Skeletal muscle tissue (tissue), 4 donors: Measurements from ENCODE around the gene ACER3. TPM values are rescaled to one million over a fixed set of nuclear protein-coding genes. Genes with fewer than 3 reads are reported as not detected.

ENCODE experiments used
- H3K27ac ChIP-seq: one replicate; pipeline ENCODE4 v1.7.0; 2013; ENCODE audit warnings: mild to moderate bottlenecking, low read depth, low read length, inconsistent platforms
- H3K27me3 ChIP-seq, 3 donors: one replicate each; pipeline ENCODE4 v1.7.0; 2013; ENCODE audit warnings: low read length in 3 of 3; ENCODE audit not compliant: control insufficient read depth in 3 of 3, insufficient read depth in 3 of 3
- H3K36me3 ChIP-seq, 3 donors: one replicate each; pipeline ENCODE4 v1.7.0; 2013; ENCODE audit warnings: low read length in 3 of 3; ENCODE audit not compliant: control insufficient read depth in 3 of 3, insufficient read depth in 3 of 3
- H3K4me1 ChIP-seq, 3 donors: one replicate each; pipeline ENCODE4 v1.7.0; 2013; ENCODE audit warnings: low read length in 3 of 3, mild to moderate bottlenecking in 3 of 3; ENCODE audit not compliant: control insufficient read depth in 3 of 3, insufficient read depth in 3 of 3
- H3K4me3 ChIP-seq, 3 donors: one replicate each; pipeline ENCODE4 v1.7.0; 2013; ENCODE audit warnings: low read length in 3 of 3
- H3K9ac ChIP-seq, 3 donors: one replicate each; pipeline ENCODE4 v1.7.0; 2013; ENCODE audit warnings: low read length in 3 of 3, mild to moderate bottlenecking in 3 of 3, moderate library complexity in 2 of 3, low read depth in 1 of 3
- H3K9me3 ChIP-seq, 3 donors: one replicate each; pipeline ENCODE4 v1.7.0; 2013; ENCODE audit warnings: low read length in 3 of 3; ENCODE audit not compliant: control insufficient read depth in 3 of 3
- total RNA-seq: library from RNA; depleted of rRNA; stranded (reverse); fragments of >200 nt; gene quantifications from one replicate; pipeline ENCODE4 v1.2.3, GENCODE V29; 2014
- donor health status: Osteomylitis.

ACER3 gene
- total RNA-seq, 1 donor from 2014 or later = 7.3 TPM

- H3K9me3 ChIP-seq = peaks cover 0 to 2% (median 0%) of the 10 kb centered on the region in 3 donors
- H3K4me3 ChIP-seq = no peak overlapping the region
- H3K4me1 ChIP-seq = peaks cover 0 to 4% (median 0%) of the 10 kb centered on the region in 3 donors
- no peaks in the 10 kb centered on the region for H3K27me3 ChIP-seq
- H3K9ac ChIP-seq = peak overlapping the region in 1 of 3 donors; percentile 30
- H3K27ac ChIP-seq = peak overlapping the region; percentile 69
- H3K36me3 ChIP-seq = peaks cover 0 to 2% (median 0%) of the 10 kb centered on the region in 3 donors
Measured at GRCh38 chr11:76910620-76911414, 50.1 kb downstream of the ACER3 start.

DNA sequence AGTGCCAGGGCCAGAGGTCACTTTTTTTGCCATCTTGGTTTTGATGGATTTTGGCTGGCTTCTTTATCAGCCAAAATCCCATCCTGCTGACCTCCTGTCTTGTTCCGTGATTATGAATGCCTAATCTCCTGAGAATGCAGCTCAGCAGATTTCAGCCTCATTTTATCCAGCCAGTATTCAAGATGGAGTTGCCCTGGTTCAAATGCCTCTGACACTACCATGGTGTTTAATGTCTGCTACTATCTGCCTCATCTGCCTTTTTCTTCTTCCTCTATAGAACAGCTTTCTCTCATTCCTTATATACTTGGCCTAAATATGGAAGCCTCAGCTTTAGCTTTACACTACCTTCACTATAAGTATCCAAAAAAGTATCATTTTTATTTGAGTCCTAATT, 50.7 kb downstream of the ACER3 start:
- no peak overlapping the region for H3K9ac ChIP-seq
- H3K4me3 ChIP-seq = no peak overlapping the region
- H3K27ac ChIP-seq = peak overlapping the region; percentile 69
- H3K36me3 ChIP-seq = peaks cover 0 to under 1% (median 0%) of the 10 kb centered on the region in 3 donors
- H3K27me3 ChIP-seq = no peaks in the 10 kb centered on the region
- peaks cover 0 to 4% (median 0%) of the 10 kb centered on the region in 3 donors for H3K4me1 ChIP-seq
- H3K9me3 ChIP-seq = no peaks in the 10 kb centered on the region

GRCh38 chr11:76916712-76917111, 56.0 kb downstream of the ACER3 start:
- Histone ChIP-seq H3K9me3 (no peaks in the 10 kb centered on the region), H3K9ac (no peak overlapping the region), H3K4me3 (no peak overlapping the region), H3K36me3 (no peaks in the 10 kb centered on the region), H3K4me1 (peaks cover 4 to 7% (median 7%) of the 10 kb centered on the region in 3 donors), H3K27me3 (no peaks in the 10 kb centered on the region), H3K27ac (no peak overlapping the region)

GRCh38 chr11:76918941-76919386, 58.2 kb downstream of the ACER3 start:
- H3K36me3 ChIP-seq = no peaks in the 10 kb centered on the region
- no peaks in the 10 kb centered on the region for H3K9me3 ChIP-seq
- peak overlapping the region in 2 of 3 donors; percentile 44 to 61 for H3K4me3 ChIP-seq
- H3K9ac ChIP-seq = peak overlapping the region in 2 of 3 donors; percentile 18 to 23
- no peaks in the 10 kb centered on the region for H3K27me3 ChIP-seq
- peaks cover 4 to 7% (median 7%) of the 10 kb centered on the region in 3 donors for H3K4me1 ChIP-seq
- H3K27ac ChIP-seq = no peak overlapping the region

- H3K9me3 ChIP-seq = no peaks in the 10 kb centered on the region
- no peak overlapping the region for H3K9ac ChIP-seq
- no peaks in the 10 kb centered on the region for H3K36me3 ChIP-seq
- H3K4me1 ChIP-seq = peaks cover 4 to 7% (median 7%) of the 10 kb centered on the region in 3 donors
- H3K27me3 ChIP-seq = no peaks in the 10 kb centered on the region
- no peak overlapping the region for H3K27ac ChIP-seq
- no peak overlapping the region for H3K4me3 ChIP-seq
Measured at GRCh38 chr11:76919467-76919866, 58.7 kb downstream of the ACER3 start.

GRCh38 chr11:76919887-76920746, 59.4 kb downstream of the ACER3 start:
- peak overlapping the region in 2 of 3 donors; percentile 42 to 45 for H3K4me3 ChIP-seq
- peaks cover 4 to 7% (median 7%) of the 10 kb centered on the region in 3 donors for H3K4me1 ChIP-seq
- no peak overlapping the region for H3K9ac ChIP-seq
- no peaks in the 10 kb centered on the region for H3K27me3 ChIP-seq
- H3K36me3 ChIP-seq = no peaks in the 10 kb centered on the region
- no peak overlapping the region for H3K27ac ChIP-seq
- no peaks in the 10 kb centered on the region for H3K9me3 ChIP-seq

DNA sequence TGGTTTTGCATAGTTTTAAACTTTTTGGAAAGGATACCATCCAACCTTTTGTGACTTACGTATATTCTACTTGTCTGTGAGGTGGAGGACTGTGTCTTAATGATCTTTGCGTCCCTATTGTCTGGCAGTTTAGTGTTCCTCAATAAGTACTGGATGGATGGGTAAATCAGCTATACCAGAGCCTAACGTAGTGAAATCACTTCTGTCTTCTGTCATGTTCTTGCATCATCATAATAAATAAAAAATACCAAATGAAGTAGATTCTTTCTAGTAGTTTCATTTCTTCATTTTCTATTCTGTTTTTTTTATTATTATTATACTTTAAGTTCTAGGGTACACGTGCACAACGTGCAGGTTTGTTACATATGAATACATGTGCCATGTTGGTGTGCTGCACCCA, 66.4 kb downstream of the ACER3 start:
- no peaks in the 10 kb centered on the region for H3K4me1 ChIP-seq
- H3K4me3 ChIP-seq = no peak overlapping the region
- H3K27ac ChIP-seq = no peak overlapping the region
- no peak overlapping the region for H3K9ac ChIP-seq
- H3K36me3 ChIP-seq = no peaks in the 10 kb centered on the region
- no peaks in the 10 kb centered on the region for H3K27me3 ChIP-seq
- no peaks in the 10 kb centered on the region for H3K9me3 ChIP-seq

GRCh38 chr11:76935042-76935441, 74.3 kb downstream of the ACER3 start:
- no peaks in the 10 kb centered on the region for H3K9me3 ChIP-seq

GRCh38 chr11:76939219-76939631, 78.5 kb downstream of the ACER3 start:
- H3K27ac ChIP-seq = no peak overlapping the region
- H3K27me3 ChIP-seq = no peaks in the 10 kb centered on the region
- H3K4me1 ChIP-seq = no peaks in the 10 kb centered on the region
- H3K4me3 ChIP-seq = no peak overlapping the region
- H3K9me3 ChIP-seq = no peaks in the 10 kb centered on the region
- no peak overlapping the region for H3K9ac ChIP-seq
- no peaks in the 10 kb centered on the region for H3K36me3 ChIP-seq

More at GRCh38 chr11:76935042-76935441, 74.3 kb downstream of the ACER3 start:
- Histone ChIP-seq H3K36me3 (no peaks in the 10 kb centered on the region), H3K27ac (no peak overlapping the region), H3K4me1 (no peaks in the 10 kb centered on the region), H3K9ac (no peak overlapping the region), H3K27me3 (no peaks in the 10 kb centered on the region), H3K4me3 (no peak overlapping the region)

- H3K9ac ChIP-seq = no peak overlapping the region
- H3K27me3 ChIP-seq = no peaks in the 10 kb centered on the region
- no peaks in the 10 kb centered on the region for H3K36me3 ChIP-seq
- no peak overlapping the region for H3K27ac ChIP-seq
- H3K9me3 ChIP-seq = no peaks in the 10 kb centered on the region
- no peaks in the 10 kb centered on the region for H3K4me1 ChIP-seq
- H3K4me3 ChIP-seq = no peak overlapping the region
Measured at GRCh38 chr11:76944225-76944624, 83.5 kb downstream of the ACER3 start.
